GM21367 (cell line): ENCODE results near the gene SENP5.
A peak's percentile ranks its signal among the peaks of the same experiment; 100 is the strongest.

Experiments
- ATAC-seq: cut with Tn5 transposase; IDR thresholded peaks from one replicate; pipeline ENCODE4 v1.9.1; 2021; ENCODE audit not compliant: unreplicated experiment

SENP5 gene

GRCh38 chr3:196968233-196969133, 100.8 kb downstream of the SENP5 start, which contains the start of gene PIGZ:
Gene PIGZ, minus strand, starts transcription at chr3:196968833. Its CDS starts 16,802 bp downstream, at chr3:196952031.
- peak; percentile 39 for ATAC-seq

GRCh38 chr3:196969134-196969659, 101.5 kb downstream of the SENP5 start:
- peak; percentile 39 for ATAC-seq

GRCh38 chr3:196969660-196970546, 102.2 kb downstream of the SENP5 start:
- ATAC-seq: peak; percentile 59

- ATAC-seq: no peak
Measured at GRCh38 chr3:196970547-196971093, 102.9 kb downstream of the SENP5 start.

GRCh38 chr3:196971094-196971698, 103.5 kb downstream of the SENP5 start:
- no peak for ATAC-seq

- no peak for ATAC-seq
Measured at GRCh38 chr3:196974661-196975060, 106.9 kb downstream of the SENP5 start.

- no peak for ATAC-seq
Measured at GRCh38 chr3:196975349-196975748, 107.6 kb downstream of the SENP5 start.

- ATAC-seq: no peak
Measured at GRCh38 chr3:196976941-196977340, 109.2 kb downstream of the SENP5 start.

GRCh38 chr3:196979545-196979944, 111.8 kb downstream of the SENP5 start:
- no peak for ATAC-seq

GRCh38 chr3:196981657-196982056, 113.9 kb downstream of the SENP5 start:
- no peak for ATAC-seq

GRCh38 chr3:196983186-196983585, 115.5 kb downstream of the SENP5 start:
- ATAC-seq: no peak
